ENCODE data around the gene TAF4B.

DNA sequence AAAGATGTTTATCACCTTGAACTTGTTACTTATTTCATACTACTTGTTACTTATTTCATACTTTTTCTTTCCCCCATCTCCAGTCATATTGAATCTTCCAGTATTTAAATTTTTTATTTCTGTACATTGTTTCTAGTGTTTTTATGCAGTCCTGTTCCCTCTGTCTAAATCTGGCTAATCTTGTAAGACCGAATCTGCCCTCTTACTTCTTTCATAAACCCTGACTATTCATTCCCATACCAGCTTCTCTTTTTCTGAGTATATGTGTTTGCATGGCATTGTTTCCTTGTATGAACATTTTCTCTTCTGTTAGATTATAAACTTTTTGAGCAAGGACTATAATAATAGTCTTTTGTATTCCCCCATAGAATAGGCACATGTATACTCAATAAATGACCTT, 131.7 kb downstream of the TAF4B start:
- TF ChIP-seq EZH2 (IDR thresholded peaks at IDR 0.05; ENCODE audit: borderline replicate concordance): no peak
- TF ChIP-seq, protein P1, sequence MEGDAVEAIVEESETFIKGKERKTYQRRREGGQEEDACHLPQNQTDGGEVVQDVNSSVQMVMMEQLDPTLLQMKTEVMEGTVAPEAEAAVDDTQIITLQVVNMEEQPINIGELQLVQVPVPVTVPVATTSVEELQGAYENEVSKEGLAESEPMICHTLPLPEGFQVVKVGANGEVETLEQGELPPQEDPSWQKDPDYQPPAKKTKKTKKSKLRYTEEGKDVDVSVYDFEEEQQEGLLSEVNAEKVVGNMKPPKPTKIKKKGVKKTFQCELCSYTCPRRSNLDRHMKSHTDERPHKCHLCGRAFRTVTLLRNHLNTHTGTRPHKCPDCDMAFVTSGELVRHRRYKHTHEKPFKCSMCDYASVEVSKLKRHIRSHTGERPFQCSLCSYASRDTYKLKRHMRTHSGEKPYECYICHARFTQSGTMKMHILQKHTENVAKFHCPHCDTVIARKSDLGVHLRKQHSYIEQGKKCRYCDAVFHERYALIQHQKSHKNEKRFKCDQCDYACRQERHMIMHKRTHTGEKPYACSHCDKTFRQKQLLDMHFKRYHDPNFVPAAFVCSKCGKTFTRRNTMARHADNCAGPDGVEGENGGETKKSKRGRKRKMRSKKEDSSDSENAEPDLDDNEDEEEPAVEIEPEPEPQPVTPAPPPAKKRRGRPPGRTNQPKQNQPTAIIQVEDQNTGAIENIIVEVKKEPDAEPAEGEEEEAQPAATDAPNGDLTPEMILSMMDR (IDR thresholded peaks at IDR 0.05; ENCODE audit: poor library complexity): no peak
